ENCODE measurements around the gene ARRDC1.
"Not testable (repeated sequence)": the region's sequence is repeated elsewhere in the genome, so short reads cannot be mapped to it uniquely, and the experiment has no call there.

ARRDC1 gene

DNA sequence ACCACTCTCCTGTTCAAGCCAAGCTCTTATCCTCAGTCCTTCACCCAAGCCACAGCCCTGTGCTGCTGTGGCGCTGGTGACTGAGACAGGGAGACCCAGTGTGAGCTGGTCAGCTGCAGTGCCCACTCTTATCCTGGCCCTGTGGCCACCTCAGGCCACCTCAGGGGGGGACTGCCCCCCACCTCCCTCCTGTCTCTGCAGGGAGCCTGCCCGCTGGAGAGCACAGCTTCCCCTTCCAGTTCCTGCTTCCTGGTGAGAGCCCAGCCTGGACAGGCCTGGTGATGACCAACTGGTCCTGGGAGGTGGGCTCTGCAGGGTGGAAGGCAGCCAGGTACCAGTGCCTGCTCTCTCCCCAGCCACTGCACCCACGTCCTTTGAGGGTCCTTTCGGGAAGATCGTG lies 7.8 kb downstream of the ARRDC1 start:
- DNase-seq (ENCODE audit: low read depth, low spot score): no peak

GRCh38 chr9:137613738-137614523 lies 8.4 kb downstream of the ARRDC1 start:
- DNase-seq (ENCODE audit: low read depth, low spot score): no peak

DNA sequence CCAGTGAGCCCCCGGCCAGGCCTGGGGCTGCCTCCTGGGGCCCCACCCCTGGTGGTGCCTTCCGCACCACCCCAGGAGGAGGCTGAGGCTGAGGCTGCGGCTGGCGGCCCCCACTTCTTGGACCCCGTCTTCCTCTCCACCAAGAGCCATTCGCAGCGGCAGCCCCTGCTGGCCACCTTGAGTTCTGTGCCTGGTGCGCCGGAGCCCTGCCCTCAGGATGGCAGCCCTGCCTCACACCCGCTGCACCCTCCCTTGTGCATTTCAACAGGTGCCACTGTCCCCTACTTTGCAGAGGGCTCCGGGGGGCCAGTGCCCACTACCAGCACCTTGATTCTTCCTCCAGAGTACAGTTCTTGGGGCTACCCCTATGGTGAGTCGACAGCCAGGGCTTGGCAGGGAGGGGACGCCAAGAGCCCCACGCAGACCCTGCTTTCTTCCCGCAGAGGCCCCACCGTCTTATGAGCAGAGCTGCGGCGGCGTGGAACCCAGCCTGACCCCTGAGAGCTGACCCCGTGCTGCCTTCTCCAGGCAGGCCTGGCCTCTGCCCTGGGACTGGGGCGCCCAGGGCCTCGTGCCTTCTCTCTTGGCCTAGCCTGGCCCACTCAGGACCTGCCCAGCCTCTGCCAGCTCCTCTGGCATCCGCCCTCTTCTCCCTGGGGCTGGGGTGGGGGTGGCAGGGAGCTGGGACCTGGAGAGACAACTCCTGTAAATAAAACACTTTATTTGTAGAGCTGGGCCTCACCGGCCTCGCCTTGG lies 9.3 kb downstream of the ARRDC1 start:
- no peak for DNase-seq (ENCODE audit: low read depth, low spot score)

- no peak for DNase-seq (ENCODE audit: low read depth, low spot score)
These were observed 9.9 kb downstream of the ARRDC1 start for GRCh38 chr9:137615387-137615871.

- DNase-seq (ENCODE audit: low read depth, low spot score): peak; percentile 71
These were observed 12.9 kb downstream of the ARRDC1 start, which contains the start of gene EHMT1 for GRCh38 chr9:137618105-137619067. TSS of gene EHMT1 (plus strand) at chr9:137619005. CDS start at chr9:137619029, 24 bp downstream.

- no peak for DNase-seq (ENCODE audit: low read depth, low spot score)
These were observed 14.0 kb downstream of the ARRDC1 start for GRCh38 chr9:137619240-137620047.

- no peak for DNase-seq (ENCODE audit: low read depth, low spot score)
These were observed 14.5 kb downstream of the ARRDC1 start for GRCh38 chr9:137620048-137620405.

- no peak for DNase-seq (ENCODE audit: low read depth, low spot score)
These were observed 15.1 kb downstream of the ARRDC1 start for GRCh38 chr9:137620581-137620980.

GRCh38 chr9:137621131-137621757 lies 15.8 kb downstream of the ARRDC1 start:
- no peak for DNase-seq (ENCODE audit: low read depth, low spot score)

DNA sequence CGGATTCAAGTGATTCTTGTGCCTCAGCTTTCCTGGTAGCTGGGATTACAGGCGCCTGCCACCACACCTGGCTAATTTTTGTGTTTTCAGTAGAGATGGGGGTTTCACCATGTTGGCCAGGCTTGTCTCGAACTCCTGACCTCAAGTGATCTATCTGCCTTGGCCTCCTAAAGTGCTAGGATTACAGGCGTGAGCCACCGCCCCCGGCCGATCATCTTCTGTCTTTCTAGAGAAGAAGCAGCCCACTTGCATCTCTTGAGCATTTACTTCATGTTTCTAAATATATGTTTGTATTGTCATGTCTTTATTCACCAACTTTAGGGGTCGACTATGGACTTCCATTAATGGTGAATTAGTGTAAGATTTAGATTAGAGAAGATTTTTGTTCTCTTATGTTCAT lies 16.7 kb downstream of the ARRDC1 start:
- not testable (repeated sequence) for DNase-seq (ENCODE audit: low read depth, low spot score)

DNA sequence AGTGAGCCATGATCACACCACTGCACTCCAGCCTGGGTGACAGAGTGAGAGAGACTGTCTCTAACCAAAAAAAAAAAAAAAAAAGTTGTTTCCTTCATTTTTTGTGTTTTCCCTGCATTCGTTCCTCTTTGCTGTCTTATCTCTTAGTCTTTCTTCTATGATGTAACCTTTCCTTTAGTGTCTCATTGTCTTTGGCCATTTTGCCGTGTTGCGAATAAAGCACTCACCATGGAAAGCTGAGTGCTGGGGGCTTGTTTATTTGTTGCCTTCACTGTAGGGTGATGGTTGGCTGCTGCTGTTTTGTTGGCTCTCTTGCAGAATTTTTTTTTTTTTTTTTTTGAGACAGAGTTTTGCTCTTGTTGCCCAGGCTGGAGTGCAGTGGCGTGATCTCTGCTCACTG lies 21.0 kb downstream of the ARRDC1 start:
- no peak for DNase-seq (ENCODE audit: low read depth, low spot score)

DNA sequence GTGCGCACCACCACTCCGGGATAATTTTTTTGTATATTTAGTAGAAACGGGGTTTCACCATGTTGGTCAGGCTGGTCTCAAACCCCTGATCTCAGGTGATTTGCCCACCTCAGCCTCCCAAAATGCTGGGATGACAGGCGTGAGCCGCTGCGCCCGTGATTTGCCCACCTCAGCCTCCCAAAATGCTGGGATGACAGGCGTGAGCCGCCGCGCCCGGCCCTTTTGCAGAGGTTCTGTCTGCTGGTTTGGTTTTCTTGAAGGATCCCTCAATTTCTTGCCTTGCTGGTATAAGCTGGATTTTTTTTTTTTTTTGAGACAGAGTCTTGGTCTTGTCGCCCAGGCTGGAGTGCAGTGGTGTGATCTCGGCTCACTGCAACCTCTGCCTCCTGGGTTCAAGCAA lies 21.9 kb downstream of the ARRDC1 start:
- DNase-seq (ENCODE audit: low read depth, low spot score): not testable (repeated sequence)

GRCh38 chr9:137630126-137630525 lies 24.6 kb downstream of the ARRDC1 start:
- DNase-seq (ENCODE audit: low read depth, low spot score): no peak

GRCh38 chr9:137630679-137631078 lies 25.2 kb downstream of the ARRDC1 start:
- DNase-seq (ENCODE audit: low read depth, low spot score): no peak

DNA sequence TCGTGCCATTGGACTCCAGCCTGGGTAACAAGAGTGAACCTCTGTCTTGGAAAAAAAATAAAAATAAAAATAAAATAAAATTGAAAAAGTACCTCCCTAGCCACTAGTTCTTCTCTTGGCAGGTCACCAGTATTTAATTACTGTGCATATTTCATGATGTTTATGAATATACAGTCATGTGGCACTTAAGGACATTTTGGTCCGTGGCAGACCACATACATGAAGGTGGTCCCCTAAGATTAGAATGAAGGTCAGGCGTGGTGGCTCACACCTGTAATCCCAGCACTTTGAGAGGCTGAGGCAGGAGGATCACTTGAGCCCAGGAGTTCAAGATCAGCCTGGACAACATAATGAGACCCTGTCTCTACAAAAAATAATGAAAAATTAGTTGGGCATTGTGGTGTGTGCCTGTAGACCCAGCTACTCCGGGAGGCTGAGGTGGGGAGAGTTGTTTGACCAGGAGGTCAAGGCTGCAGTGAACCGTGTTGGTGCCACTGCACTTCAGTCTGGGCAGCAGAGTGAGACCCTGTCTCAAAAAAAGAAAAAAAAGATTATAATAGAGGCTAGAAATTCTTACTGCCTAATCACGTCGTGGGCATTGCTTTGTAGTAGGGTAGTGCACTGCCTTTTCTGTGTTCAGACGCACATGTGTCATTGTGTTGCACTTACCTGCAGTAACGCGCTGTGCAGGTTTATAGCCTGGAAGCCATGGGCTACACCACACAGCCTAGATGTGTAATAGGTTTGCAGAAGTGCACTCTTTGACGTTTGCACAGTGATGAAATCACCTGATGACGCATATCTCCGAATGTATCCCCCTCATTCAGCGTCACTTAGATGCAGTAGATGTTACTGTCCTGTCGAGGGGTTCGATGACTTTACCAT lies 26.1 kb downstream of the ARRDC1 start:
- no peak for DNase-seq (ENCODE audit: low read depth, low spot score)

GRCh38 chr9:137632230-137633161 lies 27.0 kb downstream of the ARRDC1 start:
- no peak for DNase-seq (ENCODE audit: low read depth, low spot score)

DNA sequence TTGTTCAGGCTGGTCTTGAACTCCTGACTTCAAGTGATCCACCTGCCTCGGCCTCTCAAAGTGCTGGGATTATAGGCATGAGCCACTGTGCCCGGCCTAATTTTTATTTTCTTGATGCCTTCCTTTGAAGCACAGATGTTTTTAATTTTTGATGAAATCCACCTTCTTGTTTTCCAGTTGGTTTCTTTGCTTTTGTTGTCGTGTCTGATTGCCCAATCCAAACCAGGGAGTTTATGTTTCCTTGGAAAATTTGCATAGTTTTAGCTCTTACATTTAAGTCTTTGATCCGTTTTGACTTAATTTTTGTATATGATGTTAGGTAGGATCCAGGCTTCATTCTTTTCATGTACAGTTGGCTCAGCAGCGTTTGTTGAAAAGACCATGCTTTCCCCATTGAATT lies 28.5 kb downstream of the ARRDC1 start:
- no peak for DNase-seq (ENCODE audit: low read depth, low spot score)

DNA sequence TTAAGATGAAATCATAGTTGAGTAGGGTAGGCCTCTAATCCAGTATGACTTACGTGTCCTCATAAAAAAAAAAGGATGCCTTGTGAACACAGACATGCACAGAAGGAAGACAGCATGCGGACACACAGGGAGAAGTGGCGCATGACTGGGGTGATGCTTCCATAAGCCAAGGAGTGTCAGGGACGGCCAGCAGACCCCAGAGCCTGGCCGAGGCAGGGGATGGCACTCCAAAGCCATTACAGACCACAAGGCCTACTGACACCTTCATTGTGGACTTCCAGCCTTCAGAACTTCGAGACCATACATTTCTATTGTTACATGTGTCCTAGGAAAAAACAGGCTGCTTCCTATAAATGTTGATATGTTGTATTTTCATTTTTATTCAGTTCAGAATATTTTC lies 33.2 kb downstream of the ARRDC1 start:
- DNase-seq (ENCODE audit: low read depth, low spot score): no peak

All from activated naive CD8-positive, alpha-beta T cell treated with anti-CD3 and anti-CD28 coated beads, Interleukin-2, amount 50 U/mL, for 16 hours (primary cell).